ENCODE measurements around the gene NRN1.

Gene NRN1

DNA sequence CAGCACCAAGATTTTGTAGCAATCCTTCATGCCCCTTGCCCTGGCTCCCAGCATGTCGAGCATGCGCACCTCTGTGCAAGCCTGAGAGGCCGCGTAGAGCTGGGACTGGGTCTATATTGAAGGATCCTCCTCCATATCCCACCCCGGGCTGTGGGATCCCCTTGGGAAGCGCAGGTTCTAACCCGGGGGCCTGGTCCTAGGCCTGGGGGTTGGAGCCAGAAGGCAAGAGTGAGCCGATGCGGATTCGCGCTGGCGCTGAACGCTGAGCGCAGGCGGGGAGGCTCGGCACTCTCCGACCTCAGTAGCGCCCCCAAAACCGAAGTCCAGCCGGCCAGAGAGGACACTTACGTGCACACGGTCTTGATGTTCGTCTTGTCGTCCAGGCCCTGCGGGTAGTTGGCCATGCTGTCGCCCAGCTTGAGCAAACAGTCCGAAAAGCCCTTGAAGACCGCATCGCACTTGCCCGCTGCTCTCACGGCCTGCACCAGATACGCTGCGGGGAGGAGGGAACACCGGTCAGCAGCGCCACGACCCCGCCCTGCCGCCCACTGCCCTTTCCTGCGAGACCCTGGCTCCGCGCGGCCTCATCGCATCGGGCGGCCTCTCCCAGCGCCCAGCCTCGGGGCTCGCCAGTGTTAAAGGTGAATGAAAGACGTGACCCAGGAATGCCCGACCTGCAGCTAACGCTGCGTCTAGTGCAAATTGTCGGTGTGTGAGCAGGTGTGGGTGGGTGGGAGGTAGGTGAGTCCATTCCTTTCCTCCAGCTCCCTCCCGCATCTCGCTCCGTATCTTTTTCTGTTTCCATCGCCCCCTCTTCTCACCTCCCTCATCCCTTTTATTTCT is 4.5 kb downstream of the NRN1 start:
- DNase-seq (ENCODE audit: low spot score), result peak; percentile 39

DNA sequence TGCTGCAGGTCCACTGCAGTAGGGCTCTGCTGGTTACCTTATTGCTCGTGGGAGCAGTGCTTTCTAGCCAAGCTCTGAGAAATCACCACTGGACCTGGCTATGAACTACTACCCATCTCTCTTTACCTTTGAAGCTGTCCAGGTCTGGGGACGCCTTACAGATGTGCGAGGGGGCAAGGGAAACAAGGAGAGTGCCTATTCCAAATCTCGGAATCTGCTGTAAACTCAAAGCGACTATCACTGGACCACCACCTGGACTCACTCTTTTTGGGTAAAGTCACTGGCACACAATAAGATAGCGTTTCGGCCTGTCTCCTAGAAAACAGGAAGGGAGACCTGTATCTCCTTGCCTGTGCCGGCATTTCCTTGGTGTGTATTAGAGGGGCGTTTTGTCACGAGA is 5.3 kb downstream of the NRN1 start:
- no peak for DNase-seq (ENCODE audit: low spot score)

DNA sequence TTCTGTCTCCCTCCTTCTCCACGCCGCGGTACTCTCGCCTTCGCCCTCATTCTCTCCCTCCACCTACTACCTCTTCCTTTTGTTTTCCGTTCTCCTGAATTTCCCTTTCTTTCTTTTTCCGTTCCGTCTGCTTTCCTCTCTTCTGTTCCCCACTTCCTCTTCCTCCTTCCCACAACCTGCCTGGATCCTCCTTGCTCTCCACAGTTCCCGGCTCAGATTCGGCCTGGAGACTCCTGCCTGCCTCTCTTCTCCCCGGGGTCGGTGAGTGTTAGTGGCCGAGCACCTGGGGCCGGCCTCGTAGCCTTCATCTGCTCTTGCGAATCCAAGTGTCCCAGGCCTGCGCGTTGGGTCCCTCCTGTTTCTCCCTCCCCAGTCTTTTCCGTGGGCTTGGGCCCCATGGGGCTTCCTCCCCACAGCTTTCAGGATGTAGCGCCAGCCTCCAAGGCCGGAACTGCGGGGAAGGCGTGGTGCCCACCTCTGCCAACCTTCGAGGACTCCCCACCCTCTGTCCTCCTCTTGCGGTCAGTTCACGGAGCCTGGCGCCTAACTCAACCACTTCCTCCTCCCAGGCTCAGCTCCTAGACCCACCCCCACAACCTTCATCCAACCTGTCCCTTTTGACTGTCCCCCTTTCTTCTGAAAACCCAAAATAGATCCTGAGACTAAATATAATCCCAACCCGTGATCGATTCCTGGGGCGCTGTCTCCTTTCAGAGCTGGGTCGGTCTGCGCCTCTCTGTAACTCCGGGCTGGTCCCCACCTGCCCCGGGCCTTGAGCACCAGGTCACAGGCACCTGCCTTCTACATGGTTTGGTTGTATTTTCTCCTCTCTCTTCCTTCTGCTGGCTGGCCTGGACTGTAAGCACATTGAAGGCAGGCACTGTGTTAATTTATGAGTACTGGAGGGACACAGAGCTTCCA is 6.8 kb downstream of the NRN1 start:
- DNase-seq (ENCODE audit: low spot score), result no peak

DNA sequence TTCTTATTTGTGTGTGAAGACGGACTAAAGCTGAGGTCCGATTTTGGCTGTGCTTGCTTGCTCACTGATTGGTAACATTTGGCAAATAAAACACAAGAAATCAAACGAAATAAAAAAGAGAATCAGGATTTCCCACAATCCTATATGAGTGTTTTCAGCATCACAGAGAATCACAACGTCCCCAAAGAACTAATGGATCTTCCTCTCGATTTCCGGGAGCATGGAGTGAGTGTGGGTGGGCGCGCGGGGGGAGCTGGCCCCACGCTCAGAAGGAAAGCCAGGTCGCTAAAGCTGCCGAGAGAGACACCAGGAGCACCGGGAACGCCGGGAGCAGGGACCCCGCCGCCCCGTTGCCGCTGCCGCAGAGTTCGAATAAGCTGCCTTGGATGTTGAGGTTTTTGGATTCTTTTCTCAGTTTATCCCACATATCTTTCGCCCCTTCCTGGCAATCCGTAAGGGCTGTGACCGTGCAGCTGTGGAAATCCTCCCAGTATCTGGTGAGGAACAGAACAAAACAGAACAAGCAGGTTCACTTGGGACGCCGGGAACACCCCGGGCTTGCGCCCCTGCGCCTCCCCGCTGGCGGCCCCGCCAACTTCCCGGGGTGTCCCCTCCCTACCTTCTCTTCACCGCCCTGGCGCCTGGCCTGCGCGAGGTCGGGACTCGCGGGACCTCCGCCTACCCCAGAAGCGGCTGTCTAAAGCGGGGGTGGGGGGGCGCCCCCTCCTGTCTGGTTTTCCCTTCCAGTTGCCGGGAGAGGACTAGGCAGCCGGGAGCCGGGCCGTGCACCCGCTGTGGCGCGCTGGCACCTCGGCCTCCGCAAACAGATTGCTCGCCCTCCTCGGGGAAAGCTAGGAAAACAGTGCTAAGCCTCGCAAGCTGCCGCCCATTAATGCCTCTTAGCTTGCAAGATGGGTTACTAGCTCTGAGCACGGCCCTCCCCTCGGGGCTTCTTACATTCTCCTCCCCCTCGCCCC is 7.7 kb downstream of the NRN1 start:
- DNase-seq (ENCODE audit: low spot score), result peak; percentile 38

DNA sequence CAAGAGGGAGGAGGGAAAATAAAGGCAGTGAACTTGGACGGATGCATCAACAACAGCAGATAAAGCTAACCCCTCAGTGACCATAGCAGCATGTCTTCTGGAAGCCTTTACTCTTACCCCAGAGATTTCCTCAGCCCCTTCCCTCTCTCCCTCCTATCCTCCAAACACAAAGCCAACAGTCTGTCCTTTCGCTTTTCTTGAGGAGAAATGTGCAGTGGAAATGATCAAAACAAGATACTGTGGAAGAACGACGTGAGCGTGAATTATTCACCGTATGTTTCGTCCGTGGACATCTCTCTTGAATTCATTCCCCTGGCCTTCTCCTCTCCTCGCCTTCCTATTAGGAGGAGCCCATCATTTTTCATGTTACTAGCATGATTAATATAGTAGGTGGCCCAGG is 8.5 kb downstream of the NRN1 start:
- DNase-seq (ENCODE audit: low spot score), result no peak

DNA sequence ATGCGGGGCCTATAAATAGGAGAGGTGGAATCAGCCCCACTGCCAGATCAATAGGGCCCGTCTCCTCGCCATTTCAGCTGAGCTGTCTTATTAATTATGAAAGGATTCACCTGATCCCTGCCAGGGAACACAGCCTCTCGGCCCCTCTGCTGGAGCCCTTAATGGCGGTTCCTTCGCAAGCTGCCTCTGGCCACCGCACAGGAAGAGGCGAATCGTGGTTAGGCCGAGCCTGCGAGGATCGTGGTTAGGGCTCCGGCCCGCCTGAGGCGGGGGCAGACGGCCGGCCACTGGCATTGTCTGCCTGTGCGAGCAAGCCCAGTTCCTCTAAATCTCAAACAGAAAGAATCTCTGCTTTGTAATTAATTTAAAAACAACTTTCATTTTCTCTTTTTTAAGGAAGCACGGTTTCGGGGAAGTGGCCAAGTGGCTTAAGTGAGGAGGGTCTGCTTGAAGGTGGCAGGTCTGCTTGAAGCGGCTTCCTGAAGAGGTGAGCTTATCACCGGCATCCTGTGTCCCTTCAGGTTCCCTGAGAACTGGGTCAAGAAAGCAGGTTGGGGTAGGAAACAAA is 9.2 kb downstream of the NRN1 start:
- DNase-seq (ENCODE audit: low spot score), result peak; percentile 47

DNA sequence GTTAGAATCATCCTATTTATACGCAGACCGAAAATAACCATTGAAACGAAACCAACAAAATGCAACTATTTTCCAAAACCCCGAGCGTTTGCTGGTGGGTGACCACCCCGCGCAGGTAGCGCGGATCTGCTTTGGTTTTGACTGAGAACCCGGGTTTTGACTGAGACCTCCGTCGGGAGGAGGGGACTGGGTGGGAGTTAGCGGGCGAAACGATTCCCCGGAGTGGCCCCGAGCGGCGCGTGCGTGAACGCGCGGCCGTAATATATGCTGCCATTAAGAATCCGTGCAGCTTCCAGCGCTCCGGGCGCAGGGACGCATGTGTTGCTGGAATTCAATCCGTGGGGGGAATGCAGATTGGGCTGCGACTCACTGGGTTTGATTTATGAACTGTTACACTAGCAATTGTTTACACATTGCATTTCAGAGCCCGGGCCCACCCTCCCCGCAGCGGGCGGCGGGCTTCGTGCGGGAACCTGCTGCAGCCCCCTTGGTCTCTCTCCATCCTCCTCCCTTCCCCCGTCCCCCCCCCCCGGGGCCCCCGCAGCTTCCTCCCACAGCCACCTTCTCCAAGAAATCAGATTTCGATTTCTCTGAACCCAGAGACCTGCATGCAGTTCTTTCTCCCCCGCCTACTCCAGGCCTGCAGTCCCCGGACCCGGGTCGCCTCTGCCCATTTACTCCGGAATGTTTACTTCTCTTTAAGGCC is 9.9 kb downstream of the NRN1 start:
- DNase-seq (ENCODE audit: low spot score), result no peak

DNA sequence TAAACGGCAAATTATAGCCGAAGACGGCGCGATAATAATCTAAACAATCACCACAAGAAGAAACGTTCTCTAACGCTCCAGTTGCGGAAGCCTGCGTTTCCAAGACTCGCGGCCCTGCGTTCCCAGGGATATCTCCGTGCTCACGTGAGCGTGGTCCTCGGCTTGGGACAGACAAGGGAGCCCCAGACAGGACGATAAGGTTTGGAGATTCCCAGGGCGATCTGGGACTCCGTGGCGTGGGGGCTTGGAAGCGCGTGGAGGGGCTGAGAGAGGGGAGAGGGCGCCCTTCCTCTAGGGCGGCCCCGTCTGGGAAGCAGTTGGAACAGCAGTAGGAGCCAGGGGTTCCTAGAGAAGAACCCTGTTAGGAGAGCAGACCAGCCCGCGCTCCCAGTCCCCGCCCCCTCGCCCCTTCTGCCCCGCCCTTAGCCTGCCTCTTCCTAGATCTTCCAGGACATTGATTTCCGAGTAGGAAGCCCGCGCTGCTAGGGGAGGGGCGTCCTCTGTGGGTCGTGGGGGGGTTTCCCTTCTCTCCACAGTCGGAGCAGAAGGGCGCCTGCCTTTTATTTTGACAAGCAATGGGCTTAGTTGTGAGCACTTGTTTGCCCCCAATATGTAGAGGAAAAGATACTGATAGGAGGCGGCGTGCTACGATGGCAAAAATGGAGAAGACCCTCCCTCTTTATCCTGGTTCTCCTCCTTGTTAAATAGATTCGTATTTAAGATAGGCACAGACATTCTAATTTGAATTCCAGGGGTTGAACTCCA is 10.6 kb downstream of the NRN1 start:
- DNase-seq (ENCODE audit: low spot score), result peak; percentile 86

DNA sequence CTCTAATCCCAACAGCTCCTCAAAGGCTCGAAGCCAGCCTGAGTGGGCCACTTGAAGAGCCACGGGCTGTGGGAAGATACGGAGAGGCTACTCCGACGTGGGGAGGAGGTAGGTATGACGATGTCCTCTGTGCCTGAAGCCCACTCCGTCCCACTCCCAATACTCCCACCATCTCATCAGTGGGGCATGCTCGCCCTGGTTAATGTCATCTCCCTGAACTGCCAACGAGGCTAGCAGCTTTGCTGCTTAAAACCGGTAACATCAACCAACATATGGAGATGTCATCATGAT is 11.1 kb downstream of the NRN1 start:
- DNase-seq (ENCODE audit: low spot score), result no peak

DNA sequence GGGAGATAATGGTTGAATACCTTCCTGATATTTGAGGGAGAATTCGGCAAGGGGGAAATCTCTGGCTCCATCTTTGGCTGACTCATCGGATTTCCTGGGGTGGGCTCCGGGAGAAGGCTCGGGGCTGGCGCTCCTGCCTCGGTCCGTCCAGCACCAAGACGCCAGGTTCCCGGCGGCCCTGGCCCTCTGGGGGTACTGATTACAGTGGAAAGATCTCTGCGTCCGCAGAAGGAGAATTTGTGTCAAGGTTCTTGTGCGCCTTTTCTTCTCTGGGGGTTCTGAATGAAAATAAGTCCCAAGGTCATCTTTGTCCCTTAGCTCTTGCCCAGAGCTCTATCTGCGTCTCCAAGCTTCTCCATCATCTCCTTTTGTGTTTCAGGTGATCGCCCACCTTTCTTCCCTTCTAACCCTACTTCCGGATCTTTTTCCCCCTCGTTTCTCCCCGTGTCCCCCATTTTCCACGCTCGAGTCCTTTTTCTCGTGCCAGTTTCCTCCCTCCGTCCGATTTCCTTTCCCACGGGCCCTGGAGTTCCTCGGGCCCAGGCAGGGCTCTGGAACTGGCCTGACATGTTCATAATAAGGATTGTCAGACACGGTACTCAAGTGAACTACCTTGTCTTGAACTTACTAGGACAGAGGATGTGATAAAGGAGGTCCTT is 11.6 kb downstream of the NRN1 start:
- DNase-seq (ENCODE audit: low spot score), result no peak

DNA sequence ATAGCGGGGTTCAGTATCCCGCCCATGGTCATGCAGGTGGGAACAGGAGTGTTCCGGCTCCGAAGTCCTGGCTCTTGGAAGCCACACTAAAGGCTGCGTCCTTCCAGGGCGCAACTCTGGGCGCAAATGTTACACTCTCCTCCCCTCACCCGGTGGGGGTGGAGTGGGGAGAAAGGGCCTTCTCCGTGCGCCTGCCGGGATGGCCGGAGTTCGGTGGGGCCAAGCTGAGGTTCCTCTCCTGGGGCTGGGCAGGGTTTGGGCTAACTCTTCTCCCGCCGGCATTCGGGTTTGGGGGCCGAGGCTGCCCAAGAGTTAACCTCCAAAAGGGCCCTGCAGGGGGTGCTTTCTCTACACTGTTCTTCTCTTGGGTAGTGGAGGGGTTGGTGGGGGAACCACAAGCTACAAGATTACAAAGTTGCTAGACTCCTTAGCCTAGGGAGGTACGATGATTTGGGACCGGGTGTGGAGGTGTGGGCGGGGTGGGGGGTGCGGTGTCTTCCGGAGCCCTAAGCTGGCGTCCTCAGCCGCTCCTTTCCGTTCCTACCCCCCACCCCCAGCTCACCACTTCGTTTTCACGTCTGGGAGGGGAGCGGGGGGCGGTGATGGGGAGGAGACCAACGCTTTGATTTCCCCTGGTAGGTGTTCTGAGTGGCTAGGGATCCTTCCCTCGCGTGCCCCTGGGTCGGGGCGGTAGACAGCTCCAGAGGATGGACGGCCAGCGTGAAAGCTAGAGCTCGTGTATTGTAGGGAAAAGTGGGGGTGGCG is 12.3 kb downstream of the NRN1 start:
- DNase-seq (ENCODE audit: low spot score), result peak; percentile 37

DNA sequence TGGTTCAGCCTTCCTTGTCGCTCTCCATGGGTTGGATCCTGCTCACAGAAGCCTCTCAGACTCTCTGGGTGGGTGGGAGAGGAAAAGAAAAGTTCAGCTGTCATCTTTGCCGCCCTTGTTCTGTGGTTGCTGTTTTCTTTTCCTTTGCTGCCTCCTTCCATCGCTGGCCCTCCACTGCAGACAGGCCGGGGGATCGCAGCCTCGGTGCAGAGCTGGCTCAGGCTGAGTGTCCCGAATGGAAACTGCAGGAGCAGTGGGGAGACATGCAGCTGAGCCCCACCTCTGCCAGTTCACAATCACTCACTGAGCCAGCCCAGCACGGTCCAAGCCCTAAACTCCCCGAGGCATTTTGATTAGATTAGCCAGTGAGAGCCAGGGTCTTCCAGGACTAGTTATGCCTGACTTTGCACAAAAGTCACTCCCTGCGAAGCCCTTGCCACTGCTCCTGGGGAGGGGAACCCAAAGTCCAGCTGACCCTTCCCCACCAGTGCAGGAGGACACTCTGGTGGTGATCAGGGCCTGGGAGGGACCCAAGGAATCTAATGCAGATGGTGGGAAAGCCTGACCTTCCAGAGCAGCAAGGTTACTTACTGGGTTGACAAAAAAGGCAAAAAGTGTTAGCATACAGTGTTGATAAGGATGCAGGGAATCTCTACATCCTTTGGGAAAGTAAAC is 14.0 kb downstream of the NRN1 start:
- DNase-seq (ENCODE audit: low spot score), result peak; percentile 40

DNA sequence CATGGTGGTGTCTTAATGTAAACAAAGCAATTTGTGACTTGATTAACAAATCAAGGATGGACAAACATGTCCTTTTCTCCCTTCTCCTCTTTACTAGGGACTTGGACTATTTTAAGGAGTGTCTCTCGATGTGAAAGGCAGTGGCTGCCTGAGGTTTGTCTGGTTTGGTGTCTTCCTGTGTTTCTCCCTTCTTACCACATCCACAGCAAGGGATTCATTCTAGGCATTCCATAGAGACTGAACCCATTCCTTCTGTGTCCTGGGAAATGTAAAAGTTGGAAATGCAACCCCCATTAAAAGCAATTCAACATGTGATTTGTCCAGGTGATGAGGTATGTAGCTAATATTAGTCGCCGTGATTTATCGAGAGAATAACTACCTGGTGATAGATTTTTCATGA is 15.9 kb downstream of the NRN1 start:
- no peak for DNase-seq (ENCODE audit: low spot score)

DNA sequence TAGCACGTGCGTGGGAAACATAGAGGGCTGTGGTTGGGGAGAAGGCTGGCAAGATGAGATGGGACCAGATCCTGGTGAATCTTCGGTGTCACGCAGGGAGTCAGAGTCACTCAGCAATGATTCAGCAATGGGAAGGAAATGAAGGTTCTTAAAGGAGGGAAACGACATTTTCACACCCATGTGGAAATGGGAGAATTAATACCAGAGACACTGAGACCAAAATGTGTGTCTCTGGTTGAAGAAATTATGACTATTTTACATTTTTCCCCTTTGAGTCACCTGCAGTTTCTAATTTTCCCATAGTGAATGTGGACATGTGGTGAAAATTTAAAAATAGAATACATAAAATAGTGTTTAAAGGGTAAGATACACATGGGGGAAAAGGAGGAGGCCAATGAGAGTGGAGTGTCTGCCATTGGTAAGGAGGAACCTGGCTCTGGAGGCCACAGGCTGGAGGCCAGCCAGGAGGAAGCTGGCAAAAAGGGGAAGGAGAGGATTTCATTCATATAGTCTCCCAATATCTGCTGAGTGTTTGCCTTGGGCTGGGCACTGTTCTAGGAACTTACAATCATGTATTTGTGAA is 17.5 kb downstream of the NRN1 start:
- DNase-seq (ENCODE audit: low spot score), result no peak

DNA sequence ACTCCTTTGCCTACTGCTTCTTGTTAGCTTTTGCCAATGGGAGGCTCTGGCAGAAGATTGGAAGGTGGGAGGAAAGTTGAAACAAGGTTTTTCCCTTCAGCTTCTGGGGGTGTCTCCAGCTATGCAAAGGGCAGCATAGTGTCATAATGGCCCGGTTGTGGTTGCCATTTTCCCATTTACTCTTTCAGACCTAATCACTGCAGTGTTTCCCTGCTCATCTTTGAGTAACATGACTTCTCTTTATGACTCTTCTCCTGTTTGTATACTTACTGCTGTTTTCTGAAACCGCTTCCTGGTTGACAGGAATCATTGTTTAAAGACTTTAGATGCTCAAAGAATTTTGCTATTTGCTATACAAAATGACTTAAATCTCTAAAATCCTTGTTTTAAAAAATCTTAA is 19.9 kb downstream of the NRN1 start:
- no peak for DNase-seq (ENCODE audit: low spot score)

DNA sequence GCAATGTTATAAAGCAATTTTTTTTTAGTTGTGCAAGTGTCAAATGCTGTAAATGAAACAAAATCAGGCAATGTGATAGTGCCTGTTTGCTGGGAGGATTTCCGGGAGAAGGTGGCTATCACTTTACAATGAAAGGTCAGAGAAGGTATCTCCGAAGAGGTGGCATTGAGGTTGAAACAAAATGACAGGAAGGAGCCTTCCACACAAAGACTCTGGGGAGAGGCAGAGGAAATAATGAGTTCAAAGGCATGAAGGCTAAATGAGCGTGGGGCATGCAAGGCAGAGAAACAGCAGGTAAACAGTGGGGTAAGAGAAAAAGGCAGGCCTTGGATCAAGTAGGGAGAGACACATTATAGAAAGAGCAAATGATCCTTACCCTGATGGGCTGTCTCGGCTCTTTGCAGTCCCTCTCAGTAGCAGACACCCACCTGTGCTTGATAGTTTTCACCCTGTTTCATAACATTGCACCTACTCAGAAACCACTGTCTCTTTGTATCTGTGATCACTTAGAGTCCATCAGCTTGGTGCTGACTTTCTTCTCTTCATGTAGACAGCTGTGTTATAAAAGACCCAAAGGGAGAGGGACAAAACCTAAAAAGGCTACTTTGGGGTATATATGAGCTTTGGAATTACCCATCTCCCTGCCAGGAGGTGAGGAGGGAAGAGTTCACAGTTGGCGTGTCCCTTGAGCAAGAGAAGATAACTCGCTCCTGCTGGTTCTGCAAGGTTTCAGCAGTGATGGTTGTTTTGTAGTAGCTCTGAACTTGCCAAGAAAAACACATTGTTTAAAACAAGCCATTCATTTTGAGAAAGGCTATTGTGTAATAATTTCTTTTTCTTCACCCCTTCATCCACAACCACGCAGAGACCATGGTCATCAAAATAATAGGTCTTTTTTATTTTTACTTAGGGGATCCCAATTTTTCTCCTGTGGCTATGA is 22.3 kb downstream of the NRN1 start:
- DNase-seq (ENCODE audit: low spot score), result no peak

Measured in iPS-NIHi11 (cell line).